GM12865 (cell line): Measurements from ENCODE around the gene AFG1L.
"Not testable (repeated sequence)": the region's sequence is repeated elsewhere in the genome, so short reads cannot be mapped to it uniquely, and the experiment has no call there.

Experiments used
- DNase-seq: peaks from one replicate; pipeline ENCODE4 v3.0.0; 2010; ENCODE audit warnings: low read depth
- H3K4me3 ChIP-seq: 2 replicates; pipeline ENCODE4 v1.5.1; 2011; ENCODE audit warnings: mild to moderate bottlenecking, low read depth, low read length, control low read depth
- CTCF ChIP-seq: IDR thresholded peaks from 2 replicates; pipeline ENCODE4 v1.5.1; 2011; ENCODE audit warnings: low read length, control low read depth, low read depth, inconsistent platforms; ENCODE audit not compliant: insufficient read depth; ENCODE audit errors: missing control alignments

Gene AFG1L

DNA sequence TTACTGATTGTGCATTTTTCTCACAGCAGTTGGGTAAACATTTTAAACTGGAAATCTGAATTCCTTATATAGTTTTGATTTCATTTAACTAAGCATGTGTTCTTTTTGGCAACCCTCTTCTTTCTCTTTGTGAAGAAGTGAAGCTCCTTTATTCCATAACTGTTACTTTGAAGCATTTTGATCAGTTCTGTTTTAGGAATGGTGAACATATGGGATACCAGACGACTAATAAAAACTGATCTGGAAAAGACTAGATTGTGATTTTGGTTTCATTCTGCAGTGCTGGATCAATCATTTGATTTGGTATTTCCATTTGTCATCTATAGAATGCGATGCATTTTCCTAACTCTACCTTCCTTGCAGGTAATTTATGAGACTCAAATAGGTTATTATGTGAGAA lies 9.8 kb downstream of the AFG1L start:
- no peak for DNase-seq
- TF ChIP-seq CTCF = no peak
- no peak overlapping the region for H3K4me3 ChIP-seq

DNA sequence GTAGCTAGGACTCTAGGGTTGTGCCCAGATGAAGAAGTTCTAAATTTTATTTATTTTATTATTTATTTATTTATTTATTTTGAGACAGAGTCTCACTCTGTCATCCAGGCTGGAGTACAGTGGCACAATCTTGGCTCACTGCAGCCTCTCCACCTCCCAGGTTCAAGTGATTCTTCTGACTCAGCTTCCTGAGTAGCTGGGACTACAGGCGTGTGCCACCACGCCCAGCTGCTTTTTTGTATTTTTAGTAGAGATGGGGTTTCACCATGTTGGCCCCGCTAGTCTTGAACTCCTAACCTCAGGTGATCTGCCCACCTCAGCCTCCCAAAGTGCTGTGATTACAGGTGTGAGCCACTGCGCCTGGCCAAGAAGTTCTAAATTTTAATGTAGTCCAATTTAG lies 13.8 kb downstream of the AFG1L start:
- peak; percentile 20 for DNase-seq
- H3K4me3 ChIP-seq = not testable (repeated sequence)

GRCh38 chr6:108309844-108310243 lies 15.0 kb downstream of the AFG1L start:
- no peak overlapping the region for H3K4me3 ChIP-seq
- no peak for DNase-seq
- TF ChIP-seq CTCF = no peak

DNA sequence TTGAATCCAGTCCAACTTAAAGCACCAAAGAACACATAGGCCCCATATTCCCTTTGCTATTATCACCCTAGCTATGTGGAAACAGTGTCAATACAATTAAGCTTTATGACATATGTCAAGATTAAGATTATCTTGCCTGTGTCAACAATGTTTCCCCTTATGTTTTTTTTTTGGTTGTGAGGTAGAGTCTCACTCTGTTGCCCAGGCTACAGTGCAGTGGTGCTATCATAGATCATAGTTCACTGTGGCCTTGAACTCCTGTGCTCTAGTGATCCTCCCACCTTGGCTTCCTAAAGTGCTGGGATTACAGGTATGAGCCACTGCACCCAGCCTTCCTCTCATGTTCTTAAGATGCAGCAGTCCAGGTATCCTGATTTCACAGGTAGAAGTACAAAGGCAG lies 17.8 kb downstream of the AFG1L start:
- H3K4me3 ChIP-seq = no peak overlapping the region
- no peak for DNase-seq
- no peak for TF ChIP-seq CTCF

GRCh38 chr6:108321253-108321747 lies 26.4 kb downstream of the AFG1L start:
- no peak for DNase-seq
- H3K4me3 ChIP-seq = no peak overlapping the region
- TF ChIP-seq CTCF = no peak

DNA sequence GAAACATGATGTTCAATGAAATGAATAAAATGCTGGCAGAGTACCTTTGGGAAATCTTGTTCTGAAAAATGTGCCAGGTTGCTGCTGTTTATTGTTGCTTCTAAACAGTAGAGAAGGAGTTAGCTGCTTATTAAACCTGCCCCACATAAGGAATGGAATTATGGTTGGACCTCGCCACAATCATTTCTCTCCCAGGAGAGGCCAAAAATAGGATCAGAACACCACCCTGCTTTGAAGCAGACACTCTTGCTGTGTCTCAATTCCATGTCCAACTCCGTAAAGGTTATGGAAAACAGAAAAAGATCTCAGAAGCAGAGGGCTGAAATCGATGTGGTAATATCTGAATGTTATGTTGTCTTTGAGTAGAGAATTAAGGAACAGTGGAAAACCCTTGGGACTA lies 27.9 kb downstream of the AFG1L start:
- no peak for DNase-seq
- no peak overlapping the region for H3K4me3 ChIP-seq
- TF ChIP-seq CTCF = no peak

- DNase-seq = no peak
- no peak for TF ChIP-seq CTCF
- H3K4me3 ChIP-seq = no peak overlapping the region
These were observed 29.0 kb downstream of the AFG1L start for GRCh38 chr6:108323710-108324466.

DNA sequence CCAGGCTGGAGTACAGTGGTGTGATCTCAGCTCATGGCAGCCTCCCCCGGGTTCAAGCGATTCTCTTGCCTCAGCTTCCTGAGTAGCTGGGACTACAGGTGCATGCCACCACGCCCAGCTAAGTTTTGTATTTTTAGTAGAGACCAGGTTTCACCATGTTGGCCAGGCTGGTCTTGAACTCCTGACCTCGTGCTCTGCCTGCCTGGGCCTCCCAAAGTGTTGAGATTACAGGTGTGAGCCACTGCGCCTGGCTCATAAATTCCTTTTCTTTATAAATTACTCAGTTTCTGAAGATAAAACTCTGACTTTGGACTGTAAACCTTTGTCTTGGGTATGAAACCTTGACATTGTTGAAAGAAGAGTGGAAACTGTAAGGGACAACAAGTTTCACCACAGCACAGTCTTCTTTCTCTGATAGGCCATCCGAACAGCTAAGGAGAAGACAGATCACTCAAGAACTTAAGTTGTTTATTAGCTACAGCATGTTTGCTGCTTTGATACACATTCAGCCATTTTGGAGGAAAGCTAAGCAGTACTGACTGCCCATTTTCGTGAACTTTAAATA lies 35.4 kb downstream of the AFG1L start:
- H3K4me3 ChIP-seq, DNase-seq: not testable (repeated sequence)
